ENCODE measurements around the gene OGDH. TPM values are rescaled to one million over a fixed set of nuclear protein-coding genes. Genes with fewer than 3 reads are reported as not detected.

Gene OGDH
- total RNA-seq, 1 donor from 2014 or later = 157 TPM

DNA sequence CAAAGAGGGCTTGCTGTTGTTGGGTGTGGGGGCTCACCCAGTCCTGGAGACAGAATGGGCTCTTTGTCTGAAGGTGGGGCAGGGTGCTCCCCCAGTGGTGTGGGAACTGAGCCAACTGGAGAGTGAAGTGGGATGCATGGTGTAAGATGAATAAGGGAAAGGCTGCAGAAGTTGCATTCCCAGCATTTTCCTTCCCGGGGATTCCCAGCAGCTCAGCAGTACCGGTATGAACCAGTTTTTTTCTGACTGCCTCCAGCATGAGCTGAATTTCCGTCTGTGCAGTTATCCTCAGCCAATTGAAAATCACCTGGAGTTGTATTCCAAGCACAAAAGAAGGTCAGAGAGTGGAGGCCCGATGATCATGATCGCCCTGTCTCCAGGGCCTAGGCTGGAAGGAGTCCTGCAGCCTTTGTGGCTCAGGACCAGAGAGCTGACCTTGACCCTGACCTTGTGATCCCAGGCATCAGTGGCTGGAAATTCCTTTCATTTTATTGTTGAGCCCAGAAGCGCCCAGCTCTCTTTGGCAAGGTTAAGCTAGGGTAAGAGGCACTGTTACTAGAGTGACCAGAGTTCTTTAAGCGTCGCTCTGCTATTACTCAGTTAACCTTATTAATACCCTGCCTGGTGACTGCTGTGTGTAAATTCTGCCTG, 33.4 kb downstream of the OGDH start:
- no peak for DNase-seq
- ATAC-seq = peak; percentile 63
- Histone ChIP-seq H3K9me3 (no peaks in the 10 kb centered on the region), H3K27ac (peak overlapping the region; percentile 84), H3K4me1 (peaks cover 59% of the 10 kb centered on the region), H3K27me3 (no peaks in the 10 kb centered on the region), H3K36me3 (no peaks in the 10 kb centered on the region), H3K4me3 (no peak overlapping the region)
- TF ChIP-seq, protein P1, sequence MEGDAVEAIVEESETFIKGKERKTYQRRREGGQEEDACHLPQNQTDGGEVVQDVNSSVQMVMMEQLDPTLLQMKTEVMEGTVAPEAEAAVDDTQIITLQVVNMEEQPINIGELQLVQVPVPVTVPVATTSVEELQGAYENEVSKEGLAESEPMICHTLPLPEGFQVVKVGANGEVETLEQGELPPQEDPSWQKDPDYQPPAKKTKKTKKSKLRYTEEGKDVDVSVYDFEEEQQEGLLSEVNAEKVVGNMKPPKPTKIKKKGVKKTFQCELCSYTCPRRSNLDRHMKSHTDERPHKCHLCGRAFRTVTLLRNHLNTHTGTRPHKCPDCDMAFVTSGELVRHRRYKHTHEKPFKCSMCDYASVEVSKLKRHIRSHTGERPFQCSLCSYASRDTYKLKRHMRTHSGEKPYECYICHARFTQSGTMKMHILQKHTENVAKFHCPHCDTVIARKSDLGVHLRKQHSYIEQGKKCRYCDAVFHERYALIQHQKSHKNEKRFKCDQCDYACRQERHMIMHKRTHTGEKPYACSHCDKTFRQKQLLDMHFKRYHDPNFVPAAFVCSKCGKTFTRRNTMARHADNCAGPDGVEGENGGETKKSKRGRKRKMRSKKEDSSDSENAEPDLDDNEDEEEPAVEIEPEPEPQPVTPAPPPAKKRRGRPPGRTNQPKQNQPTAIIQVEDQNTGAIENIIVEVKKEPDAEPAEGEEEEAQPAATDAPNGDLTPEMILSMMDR (IDR thresholded peaks at IDR 0.05) = no peak
- intact Hi-C loops (cut with DNase I) = no loop called here

DNA sequence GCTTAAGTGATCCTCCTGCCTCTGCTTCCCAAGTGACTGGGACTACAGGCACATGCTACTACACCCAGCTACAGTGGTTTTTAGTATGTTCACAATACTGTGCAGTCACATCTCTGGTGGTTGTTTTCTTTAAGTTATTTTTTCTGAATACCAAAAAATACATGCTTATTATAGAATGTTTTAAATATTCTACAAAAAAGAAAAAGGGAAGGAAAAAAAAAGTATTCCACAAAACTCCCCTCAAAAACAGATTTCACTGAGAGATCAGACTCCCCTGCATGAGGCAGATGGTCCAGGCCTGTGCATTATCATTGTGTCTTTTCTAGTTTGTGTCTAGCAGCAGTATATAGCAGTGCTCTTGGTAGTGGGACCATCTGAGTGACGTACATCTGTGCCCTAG, 36.8 kb downstream of the OGDH start:
- DNase-seq (no peak), ATAC-seq (no peak)
- Histone ChIP-seq H3K36me3 (peaks cover 20% of the 10 kb centered on the region), H3K27ac (no peak overlapping the region), H3K4me1 (peaks cover 28% of the 10 kb centered on the region), H3K4me3 (no peak overlapping the region), H3K9me3 (no peaks in the 10 kb centered on the region), H3K27me3 (no peaks in the 10 kb centered on the region)
- TF ChIP-seq, protein P1 (IDR thresholded peaks at IDR 0.05) = no peak
- intact Hi-C loops (cut with DNase I) = no loop called here

DNA sequence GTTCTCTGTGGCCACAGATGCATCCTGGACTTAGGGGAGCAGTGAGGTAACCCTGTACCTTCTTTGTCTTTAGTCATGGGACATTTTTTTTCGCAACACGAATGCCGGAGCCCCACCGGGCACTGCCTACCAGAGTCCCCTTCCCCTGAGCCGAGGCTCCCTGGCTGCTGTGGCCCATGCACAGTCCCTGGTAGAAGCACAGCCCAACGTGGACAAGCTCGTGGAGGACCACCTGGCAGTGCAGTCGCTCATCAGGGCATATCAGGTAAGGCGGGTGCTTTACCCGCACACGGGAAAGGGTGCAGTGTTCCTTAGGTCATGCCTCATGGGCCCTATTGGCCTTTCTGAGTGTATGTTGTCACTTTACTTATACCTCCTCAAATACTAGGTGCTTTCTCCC, 38.8 kb downstream of the OGDH start:
- intact Hi-C loops (cut with DNase I) = no loop called here
- peaks cover 39% of the 10 kb centered on the region for H3K36me3 ChIP-seq
- no peak for DNase-seq
- no peak overlapping the region for H3K4me3 ChIP-seq
- H3K4me1 ChIP-seq = peaks cover 7% of the 10 kb centered on the region
- TF ChIP-seq, protein P1 (IDR thresholded peaks at IDR 0.05) = no peak
- no peaks in the 10 kb centered on the region for H3K9me3 ChIP-seq
- H3K27me3 ChIP-seq = no peaks in the 10 kb centered on the region
- no peak overlapping the region for H3K27ac ChIP-seq
- ATAC-seq = no peak

DNA sequence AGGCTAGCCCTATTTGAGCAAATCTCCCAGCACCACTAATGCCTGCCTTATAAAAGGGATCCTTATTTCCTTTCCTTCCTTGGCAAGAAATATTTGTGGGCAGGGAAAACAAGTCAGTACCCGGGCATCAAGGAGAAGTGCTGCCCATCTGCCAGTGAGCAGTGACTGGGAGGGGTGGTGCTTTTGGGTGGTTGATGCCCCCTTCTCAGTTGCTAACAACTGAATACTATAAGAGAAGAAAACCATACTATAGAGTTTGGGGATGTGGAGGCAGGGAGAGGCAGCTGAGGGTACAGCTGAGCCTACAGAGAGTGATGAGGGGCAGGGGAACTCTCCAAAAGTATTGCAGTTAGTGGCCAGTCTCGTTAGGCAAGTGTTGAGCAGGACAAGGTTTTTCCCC, 39.3 kb downstream of the OGDH start:
- Histone ChIP-seq H3K4me1 (peaks cover 3% of the 10 kb centered on the region), H3K36me3 (peaks cover 43% of the 10 kb centered on the region), H3K9me3 (no peaks in the 10 kb centered on the region), H3K4me3 (no peak overlapping the region), H3K27me3 (no peaks in the 10 kb centered on the region), H3K27ac (no peak overlapping the region)
- ATAC-seq (no peak), DNase-seq (no peak)
- intact Hi-C loops (cut with DNase I) = no loop called here
- TF ChIP-seq, protein P1 (IDR thresholded peaks at IDR 0.05) = no peak

DNA sequence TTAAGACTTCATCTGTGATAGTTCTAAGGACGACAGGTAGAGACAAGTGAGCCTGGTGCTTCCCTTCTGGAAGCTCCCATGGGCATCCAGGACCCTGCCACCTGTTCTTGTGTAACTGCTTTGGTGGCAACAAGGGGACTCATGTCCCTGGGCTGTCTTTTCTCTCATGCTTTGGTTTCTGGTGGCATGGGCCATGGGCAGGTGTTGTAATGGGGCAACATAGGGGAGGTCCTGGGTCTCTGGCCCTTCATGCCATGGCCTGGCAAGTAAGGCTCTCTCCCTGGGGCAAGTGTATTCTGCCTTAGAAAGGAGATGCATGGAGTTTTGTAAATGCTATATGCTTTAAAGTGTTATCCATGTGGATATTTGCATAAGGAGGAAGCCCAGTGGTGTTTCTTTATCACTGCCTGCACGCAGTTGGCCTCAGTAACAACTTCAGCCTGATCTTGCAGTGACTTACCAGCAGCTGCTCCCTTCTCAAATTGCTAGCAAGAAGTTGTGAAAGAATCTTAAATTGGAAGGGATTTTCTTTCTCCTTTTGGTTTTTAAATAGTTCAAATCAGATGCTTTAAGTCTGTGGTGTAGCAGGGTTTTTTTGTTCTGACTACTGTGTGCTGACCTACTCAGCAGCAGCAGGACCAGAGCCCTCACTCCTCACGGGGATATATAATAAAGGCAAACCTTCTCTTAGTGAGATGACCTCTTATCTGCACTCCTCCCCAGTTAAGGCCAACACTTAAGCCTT, 39.9 kb downstream of the OGDH start:
- ATAC-seq (no peak), DNase-seq (no peak)
- no peaks in the 10 kb centered on the region for H3K9me3 ChIP-seq
- H3K27ac ChIP-seq = no peak overlapping the region
- intact Hi-C loops (cut with DNase I) = no loop called here
- TF ChIP-seq, protein P1 (IDR thresholded peaks at IDR 0.05) = no peak
- peaks cover 44% of the 10 kb centered on the region for H3K36me3 ChIP-seq
- no peaks in the 10 kb centered on the region for H3K27me3 ChIP-seq
- no peak overlapping the region for H3K4me3 ChIP-seq
- H3K4me1 ChIP-seq = no peaks in the 10 kb centered on the region

Data from upper lobe of right lung (tissue), 1 donor.